ENCODE data around the gene SH3BP2.

The SH3BP2 gene

DNA sequence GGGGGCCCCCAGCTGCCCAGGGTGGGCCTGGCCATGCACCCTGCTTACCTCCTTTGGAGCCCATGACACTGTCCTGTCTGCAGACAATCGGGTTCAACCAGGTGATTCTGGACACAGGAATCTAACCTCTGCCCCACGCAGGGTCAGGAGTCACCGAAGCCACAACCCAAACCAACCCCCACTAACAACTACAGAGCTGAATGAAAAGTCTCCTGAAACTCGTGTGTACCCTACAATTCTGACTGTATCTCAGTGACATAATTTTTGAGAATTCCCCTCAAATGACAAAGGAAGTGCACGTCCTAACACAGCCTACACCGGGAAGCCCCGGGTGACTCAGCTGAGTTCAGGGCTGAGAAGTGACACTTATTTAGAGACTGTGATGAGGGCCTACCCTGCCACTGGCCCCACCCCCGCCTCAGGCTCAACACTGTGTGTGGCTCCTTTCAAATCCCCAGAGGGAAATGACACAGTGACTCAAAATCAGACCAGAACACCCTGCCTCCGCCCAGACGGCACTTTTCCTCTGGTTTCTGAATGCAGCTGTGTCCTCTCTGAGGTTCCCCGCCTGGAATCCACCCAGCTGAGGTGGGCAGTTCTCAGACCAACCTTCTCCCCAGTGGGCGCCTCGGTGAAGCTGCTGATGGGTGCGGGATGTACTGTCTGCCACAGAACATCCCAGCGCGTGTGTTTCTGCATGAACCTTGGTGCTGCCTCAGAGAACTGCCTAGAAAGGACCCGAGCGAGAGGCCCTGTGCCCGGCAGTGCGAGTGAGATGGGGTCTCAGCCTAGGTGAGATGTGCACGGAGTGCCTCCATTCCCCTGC lies 46.7 kb upstream of the SH3BP2 start:
- DNase-seq (ENCODE audit: extremely low read depth, insufficient read length) = peak; percentile 90
- H3K4me3 ChIP-seq (replicated peaks; ENCODE audit: low read depth, low read length) = peak overlapping the region; percentile 45

DNA sequence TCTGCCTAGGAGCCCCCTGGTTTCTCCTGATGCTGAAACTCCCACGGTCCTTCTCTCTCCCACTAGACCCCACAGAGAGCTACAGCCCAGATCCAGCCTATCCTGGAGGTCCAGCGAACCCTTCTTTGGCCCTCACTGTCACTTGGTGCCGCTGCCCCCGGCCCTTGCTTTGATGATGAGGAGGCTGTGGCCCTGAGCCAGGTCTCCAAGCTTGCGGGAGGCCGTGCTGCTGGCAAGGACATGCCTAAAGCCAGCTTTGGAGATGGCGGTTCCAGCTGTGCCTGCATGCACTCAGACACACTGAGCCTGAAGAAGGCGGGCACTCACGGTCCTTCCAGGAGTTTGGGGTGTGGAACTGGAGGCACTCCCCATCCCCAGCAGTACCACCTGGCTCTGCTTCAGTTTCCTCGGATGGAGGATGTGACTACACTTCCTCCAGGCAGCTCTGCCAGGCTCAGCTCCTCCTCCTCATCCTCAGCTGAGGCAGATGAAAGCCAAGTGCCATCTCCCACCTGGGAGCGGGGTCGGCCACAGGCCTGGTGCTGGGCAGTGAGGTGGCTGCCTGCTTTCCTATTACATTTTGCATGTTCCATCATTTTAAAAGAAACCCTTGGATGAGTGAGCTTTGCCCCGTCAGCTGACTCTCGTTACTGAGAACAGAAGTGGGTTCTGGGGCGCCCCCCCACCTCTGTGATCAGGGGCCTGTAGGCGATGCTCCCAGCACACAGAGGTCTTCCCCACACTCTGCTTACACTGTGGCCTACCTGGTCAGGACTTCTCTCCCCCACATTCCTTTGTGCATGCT lies 45.8 kb upstream of the SH3BP2 start:
- Histone ChIP-seq H3K36me3 (ENCODE audit: control insufficient read depth, insufficient read depth, low read length) (peaks cover 41% of the 10 kb centered on the region), H3K27me3 (replicated peaks; ENCODE audit: control insufficient read depth, insufficient read depth, low read length) (no peaks in the 10 kb centered on the region), H3K4me3 (replicated peaks; ENCODE audit: low read depth, low read length) (peak overlapping the region; percentile 45)
- DNase-seq (ENCODE audit: extremely low read depth, insufficient read length) = no peak
- TF ChIP-seq, protein P1, sequence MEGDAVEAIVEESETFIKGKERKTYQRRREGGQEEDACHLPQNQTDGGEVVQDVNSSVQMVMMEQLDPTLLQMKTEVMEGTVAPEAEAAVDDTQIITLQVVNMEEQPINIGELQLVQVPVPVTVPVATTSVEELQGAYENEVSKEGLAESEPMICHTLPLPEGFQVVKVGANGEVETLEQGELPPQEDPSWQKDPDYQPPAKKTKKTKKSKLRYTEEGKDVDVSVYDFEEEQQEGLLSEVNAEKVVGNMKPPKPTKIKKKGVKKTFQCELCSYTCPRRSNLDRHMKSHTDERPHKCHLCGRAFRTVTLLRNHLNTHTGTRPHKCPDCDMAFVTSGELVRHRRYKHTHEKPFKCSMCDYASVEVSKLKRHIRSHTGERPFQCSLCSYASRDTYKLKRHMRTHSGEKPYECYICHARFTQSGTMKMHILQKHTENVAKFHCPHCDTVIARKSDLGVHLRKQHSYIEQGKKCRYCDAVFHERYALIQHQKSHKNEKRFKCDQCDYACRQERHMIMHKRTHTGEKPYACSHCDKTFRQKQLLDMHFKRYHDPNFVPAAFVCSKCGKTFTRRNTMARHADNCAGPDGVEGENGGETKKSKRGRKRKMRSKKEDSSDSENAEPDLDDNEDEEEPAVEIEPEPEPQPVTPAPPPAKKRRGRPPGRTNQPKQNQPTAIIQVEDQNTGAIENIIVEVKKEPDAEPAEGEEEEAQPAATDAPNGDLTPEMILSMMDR (IDR thresholded peaks at IDR 0.05; ENCODE audit: insufficient read depth, low read length, poor library complexity, severe bottlenecking) = no peak

More for the DNA sequence above, 46.7 kb upstream of the SH3BP2 start:
- TF ChIP-seq, protein P1 (IDR thresholded peaks at IDR 0.05; ENCODE audit: insufficient read depth, low read length, poor library complexity, severe bottlenecking) = no peak
- Histone ChIP-seq H3K27me3 (replicated peaks; ENCODE audit: control insufficient read depth, insufficient read depth, low read length) (no peaks in the 10 kb centered on the region), H3K36me3 (ENCODE audit: control insufficient read depth, insufficient read depth, low read length) (peaks cover 46% of the 10 kb centered on the region)

DNA sequence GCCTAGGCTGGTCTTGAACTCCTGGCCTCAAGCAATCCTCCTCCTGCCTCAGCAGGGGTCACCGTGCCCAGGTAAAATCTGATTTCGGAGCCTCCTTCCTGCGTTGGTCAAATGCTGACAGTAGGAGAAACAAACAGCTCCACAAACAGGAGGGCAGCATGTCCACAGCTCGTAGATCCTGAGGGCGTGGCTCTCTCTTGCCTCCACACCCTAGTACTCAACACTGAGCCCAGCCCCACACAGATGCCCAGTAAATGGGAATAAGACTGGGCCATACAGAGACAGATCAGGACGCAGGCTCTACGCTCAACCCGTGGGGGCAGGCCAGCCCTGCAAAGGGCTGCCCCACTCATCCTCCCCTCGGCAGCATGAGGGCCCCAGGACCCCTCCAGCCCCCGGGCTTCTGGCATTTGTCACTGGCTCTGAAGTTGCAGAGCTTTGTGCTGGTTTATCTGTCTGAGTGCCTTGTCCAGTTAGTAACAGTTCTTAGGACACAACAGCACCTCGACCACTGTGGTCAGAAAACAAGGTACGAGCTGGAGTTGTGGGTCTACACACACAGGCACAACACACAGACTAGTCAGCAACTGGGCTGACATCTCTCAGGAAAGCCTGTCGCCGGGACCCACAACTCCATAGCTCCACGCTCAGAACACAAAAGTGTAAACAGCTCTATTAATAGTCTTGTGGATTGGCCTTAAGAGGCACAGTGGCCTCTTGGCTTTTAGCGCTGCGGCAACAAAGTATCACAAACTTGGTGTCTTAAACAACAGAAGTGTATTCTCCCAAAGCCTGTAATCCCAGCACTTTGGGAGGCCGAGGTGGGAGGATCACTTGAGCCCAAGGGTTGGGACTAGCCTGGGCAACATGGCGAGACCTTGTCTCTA lies 41.9 kb upstream of the SH3BP2 start:
- TF ChIP-seq, protein P1 (IDR thresholded peaks at IDR 0.05; ENCODE audit: insufficient read depth, low read length, poor library complexity, severe bottlenecking) = no peak
- H3K27me3 ChIP-seq (replicated peaks; ENCODE audit: control insufficient read depth, insufficient read depth, low read length) = no peaks in the 10 kb centered on the region
- no peak overlapping the region for H3K4me3 ChIP-seq (replicated peaks; ENCODE audit: low read depth, low read length)
- no peak for DNase-seq (ENCODE audit: extremely low read depth, insufficient read length)
- peaks cover 11% of the 10 kb centered on the region for H3K36me3 ChIP-seq (ENCODE audit: control insufficient read depth, insufficient read depth, low read length)

DNA sequence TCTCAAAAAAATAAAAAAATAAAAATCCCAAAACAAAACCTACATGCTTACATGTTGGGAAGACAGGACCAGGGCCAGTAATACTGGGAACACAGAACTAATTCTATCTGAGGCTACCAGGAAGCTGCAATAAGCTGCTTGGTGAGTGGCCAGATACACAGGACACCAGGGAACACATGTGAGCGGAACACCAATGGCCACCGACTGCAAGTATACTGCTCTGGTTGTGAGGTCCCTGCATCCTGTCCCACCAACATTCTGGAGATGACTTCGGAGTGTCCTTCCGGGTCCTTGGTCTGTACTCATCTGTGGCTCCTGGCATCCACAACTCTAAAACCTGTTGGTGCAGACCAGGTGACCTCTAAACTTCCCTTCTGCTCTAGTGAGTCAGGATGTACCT lies 39.4 kb upstream of the SH3BP2 start:
- Histone ChIP-seq H3K27me3 (replicated peaks; ENCODE audit: control insufficient read depth, insufficient read depth, low read length) (no peaks in the 10 kb centered on the region), H3K4me3 (replicated peaks; ENCODE audit: low read depth, low read length) (no peak overlapping the region), H3K36me3 (ENCODE audit: control insufficient read depth, insufficient read depth, low read length) (peaks cover 3% of the 10 kb centered on the region)
- TF ChIP-seq, protein P1 (IDR thresholded peaks at IDR 0.05; ENCODE audit: insufficient read depth, low read length, poor library complexity, severe bottlenecking) = no peak
- DNase-seq (ENCODE audit: extremely low read depth, insufficient read length) = no peak
